Duodenal mucosa (tissue), 2 donors: ENCODE results near the gene RUFY1.

Experiments
- H3K27ac ChIP-seq: one replicate; pipeline ENCODE4 v1.7.0; 2013; ENCODE audit warnings: low read depth, low read length
- H3K27me3 ChIP-seq, 2 donors: one replicate each; pipeline ENCODE4 v1.7.0; 2013; ENCODE audit warnings: low read length in 2 of 2, control low read depth in 1 of 2; ENCODE audit not compliant: insufficient read depth in 2 of 2, control insufficient read depth in 1 of 2
- H3K36me3 ChIP-seq, 2 donors: one replicate each; pipeline ENCODE4 v1.7.0; 2013; ENCODE audit warnings: low read length in 2 of 2, control low read depth in 1 of 2; ENCODE audit not compliant: insufficient read depth in 2 of 2, control insufficient read depth in 1 of 2
- H3K4me1 ChIP-seq, 2 donors: one replicate each; pipeline ENCODE4 v1.7.0; 2013; ENCODE audit warnings: low read length in 2 of 2, control low read depth in 1 of 2; ENCODE audit not compliant: insufficient read depth in 2 of 2, control insufficient read depth in 1 of 2
- H3K4me3 ChIP-seq, 2 donors: one replicate each; pipeline ENCODE4 v1.7.0; 2013; ENCODE audit warnings: low read length in 2 of 2, low read depth in 1 of 2
- H3K9ac ChIP-seq, 2 donors: one replicate each; pipeline ENCODE4 v1.7.0; 2013; ENCODE audit warnings: low read length in 2 of 2, low read depth in 1 of 2
- H3K9me3 ChIP-seq, 2 donors: one replicate each; pipeline ENCODE4 v1.7.0; 2013; ENCODE audit warnings: low read length in 2 of 2, control low read depth in 1 of 2; ENCODE audit not compliant: control insufficient read depth in 1 of 2

Gene RUFY1

DNA sequence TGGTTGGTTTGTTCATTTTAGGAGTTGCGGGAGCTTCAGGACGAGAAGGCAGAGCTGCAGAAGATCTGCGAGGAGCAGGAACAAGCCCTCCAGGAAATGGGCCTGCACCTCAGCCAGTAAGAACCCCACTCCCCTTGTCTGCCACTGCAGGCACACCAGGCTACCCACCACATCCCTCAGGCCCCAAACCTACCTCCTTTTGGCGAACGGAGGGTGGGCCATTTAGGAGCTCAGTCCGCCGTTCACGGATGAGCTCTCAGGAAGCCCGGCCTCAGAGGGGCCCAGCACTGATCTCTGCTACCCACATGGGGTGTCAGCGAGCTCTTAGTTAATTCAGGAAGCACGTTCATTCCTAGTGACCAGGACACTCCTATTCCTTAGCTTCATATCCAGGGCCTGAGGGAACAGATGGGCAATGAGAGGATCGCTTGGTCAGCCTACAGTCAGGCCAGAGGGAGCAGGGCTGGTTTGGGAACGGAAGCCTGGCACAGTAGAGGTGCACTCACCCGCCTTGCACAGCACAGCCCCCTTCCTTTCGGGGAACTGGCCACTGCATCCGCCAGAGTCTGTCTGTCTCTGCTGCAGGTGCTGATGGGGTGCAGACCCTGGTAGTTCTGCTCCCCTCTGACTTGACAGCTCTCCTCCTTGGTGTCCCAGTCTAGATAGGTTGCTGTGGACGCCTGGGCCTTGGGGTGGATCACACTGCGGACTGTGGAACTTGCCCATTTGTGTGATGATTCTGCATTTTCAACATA, 51.7 kb downstream of the RUFY1 start:
- Histone ChIP-seq H3K27ac (no peak overlapping the region), H3K4me3 (no peak overlapping the region), H3K27me3 (no peaks in the 10 kb centered on the region), H3K36me3 (peaks cover 27 to 68% of the 10 kb centered on the region in 2 donors), H3K9ac (no peak overlapping the region), H3K9me3 (no peaks in the 10 kb centered on the region), H3K4me1 (peaks cover 0 to 4% of the 10 kb centered on the region in 2 donors)

- Histone ChIP-seq H3K4me1 (peaks cover 0 to 4% of the 10 kb centered on the region in 2 donors), H3K9me3 (no peaks in the 10 kb centered on the region), H3K27ac (no peak overlapping the region), H3K4me3 (no peak overlapping the region), H3K36me3 (peaks cover 32 to 68% of the 10 kb centered on the region in 2 donors), H3K9ac (no peak overlapping the region), H3K27me3 (no peaks in the 10 kb centered on the region)
Observed at GRCh38 chr5:179603308-179603707, 53.0 kb downstream of the RUFY1 start.

GRCh38 chr5:179605026-179605833, 54.9 kb downstream of the RUFY1 start:
- Histone ChIP-seq H3K36me3 (peaks cover 24 to 66% of the 10 kb centered on the region in 2 donors), H3K4me3 (no peak overlapping the region), H3K4me1 (peaks cover 0 to 4% of the 10 kb centered on the region in 2 donors), H3K9me3 (no peaks in the 10 kb centered on the region), H3K27ac (no peak overlapping the region), H3K27me3 (no peaks in the 10 kb centered on the region), H3K9ac (no peak overlapping the region)

DNA sequence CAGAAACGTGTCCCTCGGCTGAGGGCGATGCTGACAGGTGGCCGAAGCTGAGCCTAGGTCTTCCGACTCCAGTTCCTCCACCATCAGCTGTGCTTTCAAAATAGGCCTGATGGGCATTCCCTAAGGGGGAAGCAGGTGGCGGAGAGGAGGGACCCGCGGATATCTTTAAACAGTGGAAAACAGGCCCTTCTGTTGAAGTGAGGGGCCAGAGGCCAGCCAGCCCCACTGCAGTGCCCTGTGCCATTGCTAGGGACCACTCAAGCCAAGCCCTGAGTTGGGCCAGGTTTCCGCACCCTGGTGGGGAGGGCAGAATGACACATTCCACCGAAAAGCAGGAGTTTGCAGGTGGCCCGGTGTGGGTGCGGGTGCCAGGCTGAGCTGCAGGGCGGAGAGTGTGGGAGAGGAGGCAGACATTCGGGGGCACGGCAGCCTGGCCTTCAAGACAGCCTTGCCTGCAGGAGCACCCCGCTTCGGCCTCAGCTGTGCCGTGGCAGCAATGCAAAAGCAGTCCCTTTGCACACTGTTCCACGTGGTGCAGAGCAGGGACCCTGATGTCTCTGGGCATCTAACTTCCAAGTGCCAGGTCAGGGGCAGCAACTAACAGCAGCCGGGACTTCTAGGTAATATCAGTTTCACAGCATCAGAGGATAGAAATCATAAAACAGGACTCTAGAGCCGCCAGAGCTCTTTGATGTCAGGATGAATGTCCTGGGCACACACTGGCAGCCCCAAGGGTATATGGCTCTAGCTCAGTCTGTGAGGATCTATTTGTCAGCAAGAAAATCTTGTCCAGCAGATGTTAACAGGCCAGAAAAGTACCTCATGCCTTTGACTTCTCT, 55.9 kb downstream of the RUFY1 start:
- Histone ChIP-seq H3K9me3 (no peaks in the 10 kb centered on the region), H3K36me3 (peaks cover 31 to 76% of the 10 kb centered on the region in 2 donors), H3K9ac (no peak overlapping the region), H3K27ac (no peak overlapping the region), H3K4me3 (no peak overlapping the region), H3K27me3 (no peaks in the 10 kb centered on the region), H3K4me1 (peaks cover 0 to 4% of the 10 kb centered on the region in 2 donors)

GRCh38 chr5:179606910-179607159, 56.5 kb downstream of the RUFY1 start:
- H3K4me3 ChIP-seq = no peak overlapping the region
- H3K27ac ChIP-seq = no peak overlapping the region
- peaks cover 0 to 4% of the 10 kb centered on the region in 2 donors for H3K4me1 ChIP-seq
- H3K27me3 ChIP-seq = no peaks in the 10 kb centered on the region
- no peaks in the 10 kb centered on the region for H3K9me3 ChIP-seq
- peaks cover 30 to 79% of the 10 kb centered on the region in 2 donors for H3K36me3 ChIP-seq
- H3K9ac ChIP-seq = no peak overlapping the region

- Histone ChIP-seq H3K4me1 (peaks cover 0 to 4% of the 10 kb centered on the region in 2 donors), H3K27me3 (no peaks in the 10 kb centered on the region), H3K27ac (no peak overlapping the region), H3K9ac (no peak overlapping the region), H3K9me3 (no peaks in the 10 kb centered on the region), H3K4me3 (no peak overlapping the region), H3K36me3 (peaks cover 25 to 77% of the 10 kb centered on the region in 2 donors)
Observed at GRCh38 chr5:179607160-179607931, 57.0 kb downstream of the RUFY1 start.

DNA sequence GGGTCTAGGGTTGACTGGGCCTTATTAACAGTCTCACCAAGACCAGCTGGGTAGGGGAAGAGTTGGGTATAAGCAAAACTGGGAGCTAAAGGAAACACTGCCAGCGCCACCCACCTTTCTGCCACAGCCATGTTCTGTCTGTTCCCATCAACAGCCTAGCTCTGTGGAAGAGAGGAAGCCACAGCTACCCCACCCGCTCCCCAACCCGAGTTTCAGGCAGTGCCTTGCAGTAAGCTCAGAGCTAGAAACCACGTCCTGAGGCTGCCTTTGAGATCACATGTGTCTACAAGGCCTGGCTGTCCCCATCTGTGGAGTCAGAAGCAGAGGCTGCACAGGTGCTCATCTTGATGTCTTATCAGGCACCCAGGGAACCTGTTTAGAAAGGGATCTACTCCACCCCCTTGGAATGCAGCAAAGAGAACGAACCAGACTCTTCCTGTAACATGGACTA, 57.8 kb downstream of the RUFY1 start:
- Histone ChIP-seq H3K4me1 (peaks cover 0 to 4% of the 10 kb centered on the region in 2 donors), H3K27me3 (no peaks in the 10 kb centered on the region), H3K9me3 (no peaks in the 10 kb centered on the region), H3K4me3 (no peak overlapping the region), H3K27ac (no peak overlapping the region), H3K36me3 (peaks cover 25 to 81% of the 10 kb centered on the region in 2 donors), H3K9ac (no peak overlapping the region)

DNA sequence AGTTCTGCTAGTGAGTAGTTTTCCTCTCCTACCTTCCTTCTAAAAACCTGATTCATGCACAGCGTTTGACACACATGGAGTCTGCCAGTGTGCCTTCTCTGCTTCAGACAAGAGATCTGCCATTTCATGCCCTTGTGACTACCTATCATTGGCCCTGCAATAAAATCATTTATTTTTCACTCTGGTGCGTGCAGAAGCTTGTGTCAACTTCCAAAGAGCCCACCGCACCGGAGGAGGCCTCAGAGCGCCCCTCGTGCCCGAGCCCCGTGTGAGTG, 59.4 kb downstream of the RUFY1 start:
- no peak overlapping the region for H3K9ac ChIP-seq
- H3K27ac ChIP-seq = no peak overlapping the region
- H3K4me1 ChIP-seq = no peaks in the 10 kb centered on the region
- no peaks in the 10 kb centered on the region for H3K9me3 ChIP-seq
- H3K27me3 ChIP-seq = no peaks in the 10 kb centered on the region
- H3K36me3 ChIP-seq = peaks cover 31 to 92% of the 10 kb centered on the region in 2 donors
- no peak overlapping the region for H3K4me3 ChIP-seq

DNA sequence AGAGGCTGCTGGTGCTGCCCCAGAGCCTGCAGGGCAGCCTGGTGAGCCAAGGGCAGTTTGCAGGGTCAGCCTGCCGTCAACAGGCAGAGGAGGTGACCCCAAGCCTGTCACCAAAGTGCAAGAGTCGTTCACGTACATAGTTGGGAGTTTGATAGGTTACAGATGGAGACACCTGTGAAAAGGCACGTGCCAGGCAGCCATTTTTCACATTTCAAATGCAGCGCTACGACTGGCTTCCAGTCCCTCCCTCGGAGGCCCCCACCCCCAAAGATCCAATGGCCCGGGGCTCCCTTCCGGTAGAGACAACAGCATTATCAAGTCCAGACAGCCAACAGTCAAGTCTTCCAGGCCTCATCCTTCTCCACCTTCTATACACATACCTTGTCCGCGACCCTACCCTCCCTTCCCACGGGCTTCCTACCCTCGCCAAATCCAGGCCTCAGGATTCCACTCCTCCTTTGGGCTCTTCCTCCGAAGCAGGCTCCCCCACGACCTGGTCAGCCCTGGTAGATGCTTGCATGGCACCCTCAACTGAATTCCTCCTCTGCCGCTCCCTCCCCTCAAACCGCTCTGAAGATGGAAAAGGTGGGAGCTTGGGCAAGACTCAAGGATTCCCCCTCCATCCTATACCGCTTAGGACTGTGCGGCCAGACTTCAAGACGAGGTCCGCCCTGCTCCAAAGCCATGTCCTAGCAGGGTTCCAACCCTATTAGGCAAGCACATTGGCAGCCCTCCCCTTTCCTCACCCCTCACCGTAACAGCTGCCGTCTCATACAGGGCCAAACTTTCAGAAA, 60.0 kb downstream of the RUFY1 start:
- H3K9me3 ChIP-seq = no peaks in the 10 kb centered on the region
- H3K27me3 ChIP-seq = no peaks in the 10 kb centered on the region
- H3K36me3 ChIP-seq = peaks cover 36 to 94% of the 10 kb centered on the region in 2 donors
- H3K27ac ChIP-seq = no peak overlapping the region
- H3K4me1 ChIP-seq = no peaks in the 10 kb centered on the region
- H3K4me3 ChIP-seq = no peak overlapping the region
- H3K9ac ChIP-seq = no peak overlapping the region
